AG04449 (cell line): ENCODE measurements around the gene DIABLO.
A peak's percentile ranks its signal among the peaks of the same experiment; 100 is the strongest.

Experiments used
- CTCF ChIA-PET: fragments of 350-600 bp; formaldehyde crosslinking; extraction: SDS; loops from one replicate; lab custom pipeline; 2021; ENCODE audit warnings: antibody characterized with exemption; lab: Yijun Ruan, JAX
- POLR2A ChIA-PET: fragments of 400-600, 350-600 bp; formaldehyde crosslinking; extraction: SDS; loops from one replicate; lab custom pipeline; 2020; ENCODE audit warnings: antibody characterized with exemption, inconsistent platforms; lab: Yijun Ruan, JAX
- DNase-seq: peaks from one replicate; pipeline ENCODE4 v3.0.0-alpha.2; 2010; ENCODE audit warnings: low read depth, low spot score
- H3K4me3 ChIP-seq: 2 replicates; pipeline ENCODE4 v1.5.1; 2011; ENCODE audit warnings: low read depth, mild to moderate bottlenecking, control low read depth, low read length
- CTCF ChIP-seq: IDR thresholded peaks from one replicate; pipeline ENCODE4 v1.5.1; 2011; ENCODE audit warnings: mild to moderate bottlenecking, moderate library complexity, low read length, control low read depth, inconsistent platforms; ENCODE audit not compliant: insufficient read depth; ENCODE audit errors: missing control alignments

DIABLO gene

DNA sequence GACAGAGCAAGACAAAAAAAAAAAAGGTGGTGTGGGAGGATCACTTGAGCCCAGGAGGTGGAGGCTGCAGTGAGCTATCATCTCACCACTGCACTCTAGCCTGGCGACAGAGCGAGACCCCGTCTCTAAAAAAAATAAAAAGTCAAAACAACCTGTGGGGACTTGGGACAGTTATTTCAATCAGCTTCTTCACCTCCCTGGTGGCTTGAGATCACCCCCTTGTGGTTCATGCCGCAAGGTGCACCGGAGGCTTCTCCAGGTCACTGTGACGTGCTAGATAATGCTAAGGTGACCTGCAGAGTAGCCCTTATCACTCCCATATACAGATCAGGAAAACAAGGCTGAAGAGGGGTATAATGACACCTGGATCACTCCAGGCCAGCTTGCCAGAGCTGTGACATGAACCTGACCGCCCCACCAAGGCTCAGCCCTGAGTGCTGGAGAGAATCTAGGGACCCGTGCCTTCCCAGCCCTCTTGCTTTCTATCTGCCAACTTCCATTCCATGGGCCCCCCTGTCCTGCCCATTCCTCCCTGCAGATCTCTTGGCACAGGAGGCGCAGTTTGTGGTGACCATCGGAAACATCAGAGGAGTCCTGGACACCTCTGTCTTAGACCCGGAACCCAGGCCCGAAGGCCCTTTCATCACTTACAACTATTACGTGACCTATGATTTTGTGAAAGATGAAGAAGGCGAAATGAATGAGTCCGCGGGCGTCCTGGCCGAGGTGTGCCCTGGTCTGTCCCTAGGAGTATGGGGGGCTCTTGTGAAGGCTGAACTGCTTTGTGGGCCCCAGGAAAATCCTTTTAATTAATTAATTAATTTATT, 34.8 kb downstream of the DIABLO start:
- ChIA-PET CTCF (interaction anchor here (0.6 to 5.9 kb wide), 22 partner anchors 8 to 199 kb away, joined by 3 to 43 read pairs (median 4); partner anchors contain the start of gene LRRC43), POLR2A (no interaction called here)
- no peak for DNase-seq

DNA sequence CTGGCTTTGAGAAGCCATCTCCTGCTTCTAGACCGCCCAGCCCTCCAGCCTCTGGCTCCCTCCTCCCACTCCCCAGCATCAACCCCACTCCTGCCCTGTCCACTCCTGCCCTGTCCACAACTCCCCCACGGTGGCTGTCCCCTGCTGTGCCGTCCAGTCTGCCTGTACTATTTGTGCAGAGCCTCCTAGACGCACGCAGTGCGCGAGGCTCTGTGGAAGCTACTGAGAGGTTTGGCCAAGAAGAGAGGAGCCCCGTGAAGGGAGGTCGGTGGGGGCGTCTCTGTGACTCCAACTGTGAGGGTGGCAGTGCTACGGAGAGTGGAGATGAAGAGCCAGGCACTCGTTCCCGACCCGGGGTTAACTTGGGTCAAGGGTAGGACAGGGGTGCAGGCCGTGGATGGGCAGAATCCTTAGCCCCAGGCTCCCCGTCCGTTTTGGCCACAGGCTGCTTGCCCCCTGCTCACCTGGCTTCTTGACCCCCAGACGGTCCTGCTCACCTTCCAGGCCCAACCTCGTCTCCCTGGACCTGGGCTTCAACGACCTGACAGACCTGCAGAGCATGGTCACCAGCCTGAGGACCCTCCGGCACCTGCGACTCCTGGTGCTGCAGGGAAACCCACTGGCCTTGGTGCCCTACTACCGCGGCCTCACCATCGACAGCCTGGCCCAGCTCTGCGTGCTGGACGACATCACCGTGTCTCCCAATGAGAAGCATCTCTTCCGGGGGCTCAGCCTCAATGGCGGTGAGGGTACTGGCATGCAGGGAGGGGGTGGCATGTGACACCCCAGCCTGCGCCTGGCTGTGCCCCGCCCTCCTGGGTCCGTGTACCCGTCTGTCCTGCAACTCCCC, 36.0 kb downstream of the DIABLO start:
- CTCF ChIA-PET, result interaction anchor here (1.0 to 5.9 kb wide), 13 partner anchors 9 to 138 kb away, joined by 3 to 43 read pairs (median 4); no protein-coding TSS in a partner anchor
- no peak for TF ChIP-seq CTCF
- DNase-seq, result no peak
- POLR2A ChIA-PET, result no interaction called here
- H3K4me3 ChIP-seq, result no peak overlapping the region

More for the DNA sequence above, 34.8 kb downstream of the DIABLO start:
- peak; percentile 80 for TF ChIP-seq CTCF
- H3K4me3 ChIP-seq, result no peak overlapping the region

DNA sequence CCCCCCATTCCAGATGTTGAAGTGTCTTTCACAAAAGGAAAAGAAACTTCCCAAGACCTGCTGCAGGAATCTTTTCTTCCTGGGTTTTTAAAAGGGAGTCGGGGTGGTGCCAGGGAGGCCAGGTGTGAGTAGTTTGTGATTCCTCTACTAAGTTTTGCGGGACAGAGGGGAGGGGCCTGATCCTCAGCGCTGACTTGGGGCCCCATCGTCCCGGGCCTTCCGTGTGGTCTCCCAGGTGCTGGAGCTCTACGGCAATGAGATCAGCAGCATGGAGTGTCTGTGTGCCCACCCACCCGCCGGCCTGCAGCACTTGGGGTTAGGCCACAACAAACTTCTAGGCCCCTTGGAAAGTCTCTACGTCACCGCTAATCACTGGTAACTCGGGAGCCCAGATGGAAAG, 38.4 kb downstream of the DIABLO start:
- H3K4me3 ChIP-seq, result no peak overlapping the region
- DNase-seq, result no peak
- ChIA-PET POLR2A (no interaction called here), CTCF (interaction anchor here (1.4 kb wide), 1 partner anchor 64 kb away, joined by 6 read pairs; no protein-coding TSS in a partner anchor)
- no peak for TF ChIP-seq CTCF

GRCh38 chr12:122185494-122186082, 40.3 kb downstream of the DIABLO start:
- ChIA-PET CTCF (interaction anchor here (0.7 kb wide), 1 partner anchor 10 kb away, joined by 3 read pairs; no protein-coding TSS in a partner anchor), POLR2A (no interaction called here)
- no peak overlapping the region for H3K4me3 ChIP-seq
- no peak for TF ChIP-seq CTCF
- no peak for DNase-seq

DNA sequence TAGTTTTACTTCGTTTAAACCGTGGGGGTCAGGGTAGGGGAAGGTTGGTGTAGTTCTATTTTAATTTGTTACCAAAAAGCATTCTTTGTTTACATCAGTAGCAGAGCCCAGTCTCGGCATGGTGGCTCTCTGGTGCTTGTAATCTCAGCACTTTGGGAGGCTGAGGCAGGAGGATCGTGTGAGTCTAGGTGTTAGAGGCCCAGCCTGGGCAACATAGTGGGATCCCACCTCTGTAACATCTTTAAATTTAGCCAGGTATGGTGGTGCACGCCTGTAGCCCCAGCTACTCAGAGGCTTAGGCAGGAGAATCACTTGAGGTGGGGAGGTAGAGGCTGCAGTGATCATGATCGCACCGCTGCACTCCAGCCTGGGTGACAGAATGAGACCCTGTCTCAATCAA, 40.8 kb downstream of the DIABLO start:
- no peak overlapping the region for H3K4me3 ChIP-seq
- no peak for DNase-seq
- POLR2A ChIA-PET, result no interaction called here
- TF ChIP-seq CTCF, result no peak
- CTCF ChIA-PET, result no interaction called here
